K562 (cell line): ENCODE data around the gene YAF2. TPM values are rescaled to one million over a fixed set of nuclear protein-coding genes. Genes with fewer than 3 reads are reported as not detected.
A peak's percentile ranks its signal among the peaks of the same experiment; 100 is the strongest.

Source experiments
- BACH1 ChIP-seq: fragments of 200-800 bp; sonication (Bioruptor generic); IDR thresholded peaks from 2 replicates; pipeline ENCODE4 v1.6.1; 2016; ENCODE audit warnings: missing genetic modification characterization, missing compliant biosample characterization
- CBFA2T2 ChIP-seq: fragments of 450-650 bp; conservative IDR thresholded peaks from 2 replicates; pipeline ENCODE4 v1.6.1; 2017; ENCODE audit warnings: mild to moderate bottlenecking
- CREBBP ChIP-seq: IDR thresholded peaks from one replicate; pipeline ENCODE4 v1.6.1; 2012; ENCODE audit warnings: low read depth, mild to moderate bottlenecking, control low read depth, inconsistent platforms, low read length
- HDAC3 ChIP-seq: fragments of 450-650 bp; IDR thresholded peaks from 2 replicates; pipeline ENCODE4 v1.6.1; 2018; ENCODE audit warnings: borderline replicate concordance, mild to moderate bottlenecking, moderate library complexity; ENCODE audit not compliant: partially characterized antibody
- HSF4 ChIP-seq: fragments of 250-450 bp; sonication (Bioruptor Pico); IDR thresholded peaks from 2 replicates; pipeline ENCODE4 v2.1.2; 2022; ENCODE audit warnings: mild to moderate bottlenecking, moderate library complexity, borderline replicate concordance
- JUNB ChIP-seq: fragments of 450-650 bp; formaldehyde crosslinking; conservative IDR thresholded peaks from 2 replicates; pipeline ENCODE4 v1.4.0; 2020; ENCODE audit warnings: mild to moderate bottlenecking
- MEIS2 ChIP-seq: fragments of 450-650 bp; IDR thresholded peaks from 2 replicates; pipeline ENCODE4 v1.6.1; 2014; ENCODE audit warnings: mild to moderate bottlenecking; ENCODE audit not compliant: partially characterized antibody
- NUFIP1 ChIP-seq: fragments of 450-650 bp; IDR thresholded peaks from 2 replicates; pipeline ENCODE4 v1.6.1; 2018; ENCODE audit not compliant: partially characterized antibody
- POU5F1 ChIP-seq: fragments of 150-350 bp; IDR thresholded peaks from 2 replicates; pipeline ENCODE4 v1.6.1; 2014; ENCODE audit warnings: borderline replicate concordance, low read length, low read depth, mild to moderate bottlenecking; ENCODE audit not compliant: partially characterized antibody
- SLC30A9 ChIP-seq: fragments of 250-450 bp; sonication (Bioruptor Pico); IDR thresholded peaks from 2 replicates; pipeline ENCODE4 v1.8.0; 2022; ENCODE audit warnings: mild to moderate bottlenecking, moderate library complexity
- SPI1 ChIP-seq: IDR thresholded peaks from 2 replicates; pipeline ENCODE4 v1.6.1; 2011; ENCODE audit warnings: low read depth, low read length, control low read depth, borderline replicate concordance
- TRIM28 ChIP-seq: fragments of 450-650 bp; IDR thresholded peaks from 2 replicates; pipeline ENCODE4 v1.6.1; 2017
- ZBTB9 ChIP-seq: fragments of 450-650 bp; formaldehyde crosslinking; IDR thresholded peaks from 2 replicates; pipeline ENCODE4 v1.4.0; 2020; ENCODE audit warnings: mild to moderate bottlenecking, moderate library complexity
- ZFP30 ChIP-seq: fragments of 250-450 bp; sonication (Bioruptor Pico); IDR thresholded peaks from 2 replicates; pipeline ENCODE4 v1.8.0; 2022; ENCODE audit warnings: moderate library complexity, mild to moderate bottlenecking, inconsistent platforms, borderline replicate concordance
- ZKSCAN1 ChIP-seq: fragments of 150-350 bp; IDR thresholded peaks from 2 replicates; pipeline ENCODE4 v1.6.1; 2016; ENCODE audit warnings: low read depth, low read length
- ZKSCAN8 ChIP-seq: fragments of 200-800 bp; sonication (Bioruptor generic); IDR thresholded peaks from 2 replicates; pipeline ENCODE4 v1.6.1; 2016; ENCODE audit warnings: missing genetic modification characterization, missing compliant biosample characterization
- ZNF197 ChIP-seq: fragments of 200-800 bp; sonication (Bioruptor generic); IDR thresholded peaks from 2 replicates; pipeline ENCODE4 v1.6.1; 2016; ENCODE audit warnings: low read depth, missing genetic modification characterization, missing compliant biosample characterization
- ZNF445 ChIP-seq: fragments of 250-450 bp; sonication (Bioruptor Pico); IDR thresholded peaks from 2 replicates; pipeline ENCODE4 v1.4.0; 2020; ENCODE audit warnings: low read depth, mild to moderate bottlenecking, moderate library complexity
- polyA plus RNA-seq, 8 experiments: library from polyadenylated mRNA; depleted of rRNA in 4 of 8; stranded (reverse) in 5 of 8; unstranded in 3 of 8; fragments of >200 nt; fragmentation: Nextera tagmentation in 2 of 8; fragmentation: Illumina TruSeq in 1 of 8; extraction: Ambion mirVana in 2 of 8; extraction: Trizol in 1 of 8; gene quantifications; 2 replicates each; pipeline versions ENCODE4 v1.2.1 to v1.2.3, GENCODE V29; 2011 to 2014; ENCODE audit warnings: inconsistent platforms in 1 of 8, missing spikeins in 1 of 8
- total RNA-seq, 7 experiments: library from RNA; depleted of rRNA in 6 of 7; stranded (reverse); fragments of >200 nt in 6 of 7; fragmentation: Illumina TruSeq in 2 of 7; extraction: Trizol in 2 of 7; gene quantifications; 2 replicates each; pipeline versions ENCODE4 v1.2.1 to v1.2.3, GENCODE V29; 2011 to 2021; ENCODE audit warnings: low replicate concordance in 1 of 7
- TF ChIP-seq, protein P1 (sequence below): fragments of 250-450 bp; sonication (Bioruptor Pico); IDR thresholded peaks from 2 replicates; pipeline ENCODE4 v1.5.0; 2021; ENCODE audit warnings: mild to moderate bottlenecking, borderline replicate concordance
- TF ChIP-seq, protein P2 (sequence below), 2 experiments: IDR thresholded peaks; 2 replicates each; pipeline ENCODE4 v1.6.1; 2011; ENCODE audit warnings: borderline replicate concordance in 1 of 2, control low read depth in 1 of 2, low read depth in 1 of 2, low read length in 1 of 2, mild to moderate bottlenecking in 1 of 2, mixed read lengths in 1 of 2, moderate library complexity in 1 of 2; ENCODE audit not compliant: insufficient read depth in 1 of 2, insufficient read length in 1 of 2, poor library complexity in 1 of 2, severe bottlenecking in 1 of 2; ENCODE audit errors: extremely low read depth in 1 of 2
- TF ChIP-seq, protein P3 (sequence below): IDR thresholded peaks from 3 replicates; pipeline ENCODE4 v1.6.1; 2011; ENCODE audit warnings: borderline replicate concordance, mild to moderate bottlenecking; ENCODE audit not compliant: insufficient read length, insufficient read depth

Gene YAF2
- total and polyA plus RNA-seq, 9 of the 15 experiments (the other 6 are each of a cell fraction or from before 2014, with no cell fraction given): 10.6 to 26.4 (median 21.3) TPM

- TF ChIP-seq, protein P1, sequence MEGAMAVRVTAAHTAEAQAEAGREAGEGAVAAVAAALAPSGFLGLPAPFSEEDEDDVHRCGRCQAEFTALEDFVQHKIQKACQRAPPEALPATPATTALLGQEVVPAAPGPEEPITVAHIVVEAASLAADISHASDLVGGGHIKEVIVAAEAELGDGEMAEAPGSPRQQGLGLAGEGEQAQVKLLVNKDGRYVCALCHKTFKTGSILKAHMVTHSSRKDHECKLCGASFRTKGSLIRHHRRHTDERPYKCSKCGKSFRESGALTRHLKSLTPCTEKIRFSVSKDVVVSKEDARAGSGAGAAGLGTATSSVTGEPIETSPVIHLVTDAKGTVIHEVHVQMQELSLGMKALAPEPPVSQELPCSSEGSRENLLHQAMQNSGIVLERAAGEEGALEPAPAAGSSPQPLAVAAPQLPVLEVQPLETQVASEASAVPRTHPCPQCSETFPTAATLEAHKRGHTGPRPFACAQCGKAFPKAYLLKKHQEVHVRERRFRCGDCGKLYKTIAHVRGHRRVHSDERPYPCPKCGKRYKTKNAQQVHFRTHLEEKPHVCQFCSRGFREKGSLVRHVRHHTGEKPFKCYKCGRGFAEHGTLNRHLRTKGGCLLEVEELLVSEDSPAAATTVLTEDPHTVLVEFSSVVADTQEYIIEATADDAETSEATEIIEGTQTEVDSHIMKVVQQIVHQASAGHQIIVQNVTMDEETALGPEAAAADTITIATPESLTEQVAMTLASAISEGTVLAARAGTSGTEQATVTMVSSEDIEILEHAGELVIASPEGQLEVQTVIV (CRISPR knock-in tag): no peak
- no peak for TF ChIP-seq SLC30A9 (CRISPR knock-in tag)
- TF ChIP-seq, protein P2, sequence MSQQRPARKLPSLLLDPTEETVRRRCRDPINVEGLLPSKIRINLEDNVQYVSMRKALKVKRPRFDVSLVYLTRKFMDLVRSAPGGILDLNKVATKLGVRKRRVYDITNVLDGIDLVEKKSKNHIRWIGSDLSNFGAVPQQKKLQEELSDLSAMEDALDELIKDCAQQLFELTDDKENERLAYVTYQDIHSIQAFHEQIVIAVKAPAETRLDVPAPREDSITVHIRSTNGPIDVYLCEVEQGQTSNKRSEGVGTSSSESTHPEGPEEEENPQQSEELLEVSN (IDR thresholded peaks at IDR 0.05; ENCODE audit: borderline replicate concordance in 1 of 2, extremely low read depth in 1 of 2, insufficient read depth in 1 of 2, insufficient read length in 1 of 2, low read depth in 1 of 2, low read length in 1 of 2, poor library complexity in 1 of 2, severe bottlenecking in 1 of 2): peak; percentile 55 to 83
- TF ChIP-seq CREBBP: no peak
- no peak for TF ChIP-seq JUNB (CRISPR knock-in tag)
- TF ChIP-seq MEIS2: no peak
- no peak for TF ChIP-seq POU5F1
- TF ChIP-seq ZNF197 (CRISPR knock-in tag): no peak
- peak; percentile 28 for TF ChIP-seq CBFA2T2
- TF ChIP-seq, protein P3, sequence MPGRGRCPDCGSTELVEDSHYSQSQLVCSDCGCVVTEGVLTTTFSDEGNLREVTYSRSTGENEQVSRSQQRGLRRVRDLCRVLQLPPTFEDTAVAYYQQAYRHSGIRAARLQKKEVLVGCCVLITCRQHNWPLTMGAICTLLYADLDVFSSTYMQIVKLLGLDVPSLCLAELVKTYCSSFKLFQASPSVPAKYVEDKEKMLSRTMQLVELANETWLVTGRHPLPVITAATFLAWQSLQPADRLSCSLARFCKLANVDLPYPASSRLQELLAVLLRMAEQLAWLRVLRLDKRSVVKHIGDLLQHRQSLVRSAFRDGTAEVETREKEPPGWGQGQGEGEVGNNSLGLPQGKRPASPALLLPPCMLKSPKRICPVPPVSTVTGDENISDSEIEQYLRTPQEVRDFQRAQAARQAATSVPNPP: no peak
- no peak for TF ChIP-seq HDAC3
- no peak for TF ChIP-seq ZKSCAN8 (CRISPR knock-in tag)
- TF ChIP-seq ZBTB9: 0 out of 2 replicates have a peak, but pooled peaks have one; percentile 12
- no peak for TF ChIP-seq ZKSCAN1
- TF ChIP-seq SPI1: no peak
- no peak for TF ChIP-seq TRIM28
- no peak for TF ChIP-seq ZNF445 (CRISPR knock-in tag)
- no peak for TF ChIP-seq HSF4
- no peak for TF ChIP-seq NUFIP1
- no peak for TF ChIP-seq BACH1 (tag)
- no peak for TF ChIP-seq ZFP30 (CRISPR knock-in tag)
Observed at GRCh38 chr12:42238240-42239140, at the start of gene YAF2 (continued).
